HG02973 (cell line): ENCODE results near the gene IL1RAPL2.
"Not testable (repeated sequence)": the region's sequence is repeated elsewhere in the genome, so short reads cannot be mapped to it uniquely, and the experiment has no call there.

Source experiments
- ATAC-seq: cut with Tn5 transposase; IDR thresholded peaks from one replicate; pipeline ENCODE4 v1.9.1; 2021; ENCODE audit warnings: moderate library complexity; ENCODE audit not compliant: unreplicated experiment

Gene IL1RAPL2

GRCh38 chrX:104565791-104566680 lies at the start of gene IL1RAPL2:
TSS of gene IL1RAPL2 (plus strand) at chrX:104566199.
- no peak for ATAC-seq

- ATAC-seq: no peak
Observed at GRCh38 chrX:104522386-104522785, 43.6 kb upstream of the IL1RAPL2 start.

GRCh38 chrX:104523858-104524257 lies 42.1 kb upstream of the IL1RAPL2 start:
- no peak for ATAC-seq

GRCh38 chrX:104539081-104539480 lies 26.9 kb upstream of the IL1RAPL2 start:
- no peak for ATAC-seq

- ATAC-seq: not testable (repeated sequence)
Observed at GRCh38 chrX:104542447-104542846, 23.6 kb upstream of the IL1RAPL2 start.

- no peak for ATAC-seq
Observed at GRCh38 chrX:104564335-104564734, 1.7 kb upstream of the IL1RAPL2 start.

- ATAC-seq: no peak
Observed at GRCh38 chrX:104564921-104565703, 887 bp upstream of the IL1RAPL2 start.

- no peak for ATAC-seq
Observed at GRCh38 chrX:104566681-104567501, 892 bp downstream of the IL1RAPL2 start.

GRCh38 chrX:104567506-104567905 lies 1.5 kb downstream of the IL1RAPL2 start:
- ATAC-seq: no peak

- no peak for ATAC-seq
Observed at GRCh38 chrX:104568304-104568915, 2.4 kb downstream of the IL1RAPL2 start.

- ATAC-seq: no peak
Observed at GRCh38 chrX:104618106-104618895, 52.3 kb downstream of the IL1RAPL2 start.

GRCh38 chrX:104621781-104622180 lies 55.8 kb downstream of the IL1RAPL2 start:
- ATAC-seq: no peak

- no peak for ATAC-seq
Observed at GRCh38 chrX:104641176-104641575, 75.2 kb downstream of the IL1RAPL2 start.

GRCh38 chrX:104647084-104647483 lies 81.1 kb downstream of the IL1RAPL2 start:
- ATAC-seq: no peak

- no peak for ATAC-seq
Observed at GRCh38 chrX:104659005-104659744, 93.2 kb downstream of the IL1RAPL2 start.

- no peak for ATAC-seq
Observed at GRCh38 chrX:104660092-104660491, 94.1 kb downstream of the IL1RAPL2 start.

- ATAC-seq: no peak
Observed at GRCh38 chrX:104662694-104663093, 96.7 kb downstream of the IL1RAPL2 start.

GRCh38 chrX:104665691-104666090 lies 99.7 kb downstream of the IL1RAPL2 start:
- no peak for ATAC-seq

- no peak for ATAC-seq
Observed at GRCh38 chrX:104668550-104668949, 102.6 kb downstream of the IL1RAPL2 start.
